H9 (cell line): ENCODE measurements around the gene C17orf75. TPM values are rescaled to one million over a fixed set of nuclear protein-coding genes. Genes with fewer than 3 reads are reported as not detected.

ENCODE experiments used
- DNase-seq: peaks from one replicate; pipeline ENCODE4 v3.0.0-alpha.2; 2017
- H2AFZ ChIP-seq: one replicate; pipeline ENCODE4 v1.6.1; 2013; ENCODE audit warnings: mild to moderate bottlenecking, low read length, control low read depth, moderate library complexity
- H2AK5ac ChIP-seq: 2 replicates; pipeline ENCODE4 v1.6.1; 2013; ENCODE audit warnings: low read length, control low read depth, mixed read lengths; ENCODE audit not compliant: insufficient read length
- H2BK120ac ChIP-seq: one replicate; pipeline ENCODE4 v1.6.1; 2013; ENCODE audit warnings: low read depth, mild to moderate bottlenecking, low read length, control low read depth, inconsistent platforms; ENCODE audit not compliant: poor library complexity, severe bottlenecking
- H2BK12ac ChIP-seq: 2 replicates; pipeline ENCODE4 v1.6.1; 2013; ENCODE audit warnings: low read length, control low read depth, mixed read lengths, low read depth; ENCODE audit not compliant: insufficient read length
- H2BK15ac ChIP-seq: 2 replicates; pipeline ENCODE4 v1.6.1; 2013; ENCODE audit warnings: low read depth, low read length, control low read depth
- H2BK20ac ChIP-seq: one replicate; pipeline ENCODE4 v1.6.1; 2013; ENCODE audit warnings: low read depth, mild to moderate bottlenecking, low read length, control low read depth, inconsistent platforms; ENCODE audit not compliant: poor library complexity, severe bottlenecking
- H2BK5ac ChIP-seq: 2 replicates; pipeline ENCODE4 v1.6.1; 2013; ENCODE audit warnings: low read length, control low read depth, mixed read lengths; ENCODE audit not compliant: insufficient read length
- H3K14ac ChIP-seq: 2 replicates; pipeline ENCODE4 v1.6.1; 2013; ENCODE audit warnings: low read length, control low read depth; ENCODE audit not compliant: insufficient read depth
- H3K18ac ChIP-seq: 2 replicates; pipeline ENCODE4 v1.6.1; 2013; ENCODE audit warnings: low read depth, mild to moderate bottlenecking, mixed read lengths, low read length, control low read depth; ENCODE audit not compliant: insufficient read length
- H3K23ac ChIP-seq: 2 replicates; pipeline ENCODE4 v1.6.1; 2013; ENCODE audit warnings: low read length, control low read depth, mixed read lengths, low read depth; ENCODE audit not compliant: insufficient read length
- H3K23me2 ChIP-seq: 2 replicates; pipeline ENCODE4 v1.6.1; 2013; ENCODE audit warnings: low read depth, mild to moderate bottlenecking, mixed read lengths, low read length, control low read depth; ENCODE audit not compliant: insufficient read length, poor library complexity, severe bottlenecking
- H3K27ac ChIP-seq: 2 replicates; pipeline ENCODE4 v1.5.1; 2013; ENCODE audit warnings: low read length, control low read depth, mixed read lengths, low read depth; ENCODE audit not compliant: insufficient read length
- H3K27me3 ChIP-seq: 2 replicates; pipeline ENCODE4 v1.6.1; 2013; ENCODE audit warnings: low read length, control low read depth, inconsistent platforms; ENCODE audit not compliant: insufficient read depth
- H3K4ac ChIP-seq: 2 replicates; pipeline ENCODE4 v1.6.1; 2013; ENCODE audit warnings: low read depth, mild to moderate bottlenecking, control low read depth, inconsistent platforms, low read length, moderate library complexity
- H3K4me1 ChIP-seq: 2 replicates; pipeline ENCODE4 v1.6.1; 2013; ENCODE audit warnings: low read length, control low read depth, inconsistent platforms; ENCODE audit not compliant: insufficient read depth
- H3K4me2 ChIP-seq: 2 replicates; pipeline ENCODE4 v1.6.1; 2013; ENCODE audit warnings: low read length, control low read depth, mixed read lengths; ENCODE audit not compliant: insufficient read length, insufficient read depth
- H3K56ac ChIP-seq: 2 replicates; pipeline ENCODE4 v1.6.1; 2013; ENCODE audit warnings: low read depth, mild to moderate bottlenecking, mixed read lengths, low read length, control low read depth; ENCODE audit not compliant: insufficient read length
- H3K79me1 ChIP-seq: 2 replicates; pipeline ENCODE4 v1.6.1; 2013; ENCODE audit warnings: low read depth, mild to moderate bottlenecking, moderate library complexity, low read length, control low read depth, inconsistent platforms; ENCODE audit not compliant: insufficient read depth, poor library complexity, severe bottlenecking
- H3K79me2 ChIP-seq: 2 replicates; pipeline ENCODE4 v1.6.1; 2013; ENCODE audit warnings: low read length, control low read depth, inconsistent platforms; ENCODE audit not compliant: insufficient read depth
- H3K9ac ChIP-seq: 2 replicates; pipeline ENCODE4 v1.6.1; 2013; ENCODE audit warnings: low read length, control low read depth, mixed read lengths; ENCODE audit not compliant: insufficient read length; ENCODE audit errors: extremely low read depth
- H3K9me3 ChIP-seq: one replicate; pipeline ENCODE4 v1.6.1; 2013; ENCODE audit warnings: low read depth, low read length, inconsistent platforms; ENCODE audit not compliant: control insufficient read depth
- H3T11ph ChIP-seq: one replicate; pipeline ENCODE4 v1.6.1; 2013; ENCODE audit warnings: mild to moderate bottlenecking, low read length, control low read depth, inconsistent platforms
- H4K20me1 ChIP-seq: one replicate; pipeline ENCODE4 v1.6.1; 2013; ENCODE audit not compliant: control insufficient read depth, insufficient read length, insufficient read depth
- H4K5ac ChIP-seq: 2 replicates; pipeline ENCODE4 v1.6.1; 2013; ENCODE audit warnings: low read depth, mild to moderate bottlenecking, mixed read lengths, low read length, control low read depth; ENCODE audit not compliant: insufficient read length
- H4K8ac ChIP-seq: replicated peaks from 2 replicates; pipeline ENCODE4 v1.6.1; 2013; ENCODE audit warnings: low read length, control low read depth, mixed read lengths, low read depth; ENCODE audit not compliant: insufficient read length
- H4K91ac ChIP-seq: 2 replicates; pipeline ENCODE4 v1.6.1; 2013; ENCODE audit warnings: low read depth, mild to moderate bottlenecking, moderate library complexity, mixed read lengths, low read length, control low read depth; ENCODE audit not compliant: insufficient read length
- H3K27ac Mint-ChIP-seq, 3 experiments: 2 replicates in 2 of 3; 3 replicates in 1 of 3; pipeline ENCODE4 v1.8.0; 2020 to 2021; ENCODE audit warnings: mixed read lengths in 3 of 3, mild to moderate bottlenecking in 1 of 3, moderate library complexity in 1 of 3
- H3K27me3 Mint-ChIP-seq: 2 replicates; pipeline ENCODE4 v1.8.0; 2021; ENCODE audit warnings: low read depth, mild to moderate bottlenecking, moderate library complexity, mixed read lengths
- H3K36me3 Mint-ChIP-seq, 3 experiments: 2 replicates in 2 of 3; 3 replicates in 1 of 3; pipeline ENCODE4 v1.8.0; 2020 to 2021; ENCODE audit warnings: low read depth in 3 of 3, mixed read lengths in 3 of 3; ENCODE audit not compliant: insufficient read depth in 1 of 3
- H3K4me1 Mint-ChIP-seq, 2 experiments: 2 replicates each; pipeline ENCODE4 v1.8.0; 2020; ENCODE audit warnings: mixed read lengths in 2 of 2
- H3K4me3 Mint-ChIP-seq, 2 experiments: 2 replicates in 1 of 2; 3 replicates in 1 of 2; pipeline ENCODE4 v1.8.0; 2020 to 2021; ENCODE audit warnings: mild to moderate bottlenecking in 2 of 2, mixed read lengths in 2 of 2, moderate library complexity in 1 of 2
- H3K9me3 Mint-ChIP-seq, 2 experiments: 2 replicates in 1 of 2; 3 replicates in 1 of 2; pipeline ENCODE4 v1.8.0; 2020; ENCODE audit warnings: mild to moderate bottlenecking in 2 of 2, mixed read lengths in 2 of 2, moderate library complexity in 1 of 2
- CTCF ChIP-seq: fragments of 200-600 bp; sonication (generic); conservative IDR thresholded peaks from 3 replicates; pipeline ENCODE4 v1.8.0; 2021; ENCODE audit warnings: antibody characterized with exemption, mild to moderate bottlenecking
- WGBS: extraction: QIAGEN DNeasy Blood & Tissue Kit; methylation state at CpG from one replicate; pipeline ENCODE4 v1.1.7; 2013; ENCODE audit warnings: missing lambda C conversion rate, low lambda C conversion rate, mixed read lengths; ENCODE audit not compliant: insufficient read length; ENCODE audit errors: extremely low coverage; 5-methylcytosine and 5-hydroxymethylcytosine counted together
- total RNA-seq: library from RNA; stranded (reverse); gene quantifications from 2 replicates; pipeline ENCODE4 v1.2.1, GENCODE V29; 2021

The C17orf75 gene
- total RNA-seq, 1 experiment from 2014 or later: 40.4 TPM

- H2AFZ ChIP-seq: no peak overlapping the region
- no peak overlapping the region for H4K91ac ChIP-seq
- no peak overlapping the region for H3K4ac ChIP-seq
- no peak overlapping the region for H3K4me2 ChIP-seq
- H3K79me2 ChIP-seq: no peaks in the 10 kb centered on the region
- no peaks in the 10 kb centered on the region for H3K27me3 ChIP-seq
- Mint-ChIP-seq H3K4me3 (no peak overlapping the region), H3K27ac (no peak overlapping the region), H3K9me3 (no peaks in the 10 kb centered on the region), H3K27me3 (no peaks in the 10 kb centered on the region), H3K36me3 (peaks cover 10 to 66% (median 65%) of the 10 kb centered on the region in 3 experiments; a peak in 6 of 7 replicates), H3K4me1 (no peaks in the 10 kb centered on the region)
- H3K27ac ChIP-seq: no peak overlapping the region
- no peak overlapping the region for H3K56ac ChIP-seq
- no peaks in the 10 kb centered on the region for H3K79me1 ChIP-seq
- H4K5ac ChIP-seq: no peak overlapping the region
- H3K18ac ChIP-seq: no peak overlapping the region
- H3K9me3 ChIP-seq: no peaks in the 10 kb centered on the region
- no peak for DNase-seq
- no peak overlapping the region for H2BK5ac ChIP-seq
- no peak overlapping the region for H3K23ac ChIP-seq
- no peaks in the 10 kb centered on the region for H3K23me2 ChIP-seq
- no peaks in the 10 kb centered on the region for H4K20me1 ChIP-seq
- no peak overlapping the region for H3K14ac ChIP-seq
- TF ChIP-seq CTCF: no peak
- no peak overlapping the region for H3K9ac ChIP-seq
- no peak overlapping the region for H2BK120ac ChIP-seq
- no peak overlapping the region for H2AK5ac ChIP-seq
- H4K8ac ChIP-seq: no peak overlapping the region
- WGBS: no CpG with 5 or more reads among the region's 4 CpGs
- H2BK20ac ChIP-seq: no peak overlapping the region
- no peaks in the 10 kb centered on the region for H3K4me1 ChIP-seq
- H2BK15ac ChIP-seq: no peak overlapping the region
- H3T11ph ChIP-seq: no peak overlapping the region
- no peak overlapping the region for H2BK12ac ChIP-seq
These were observed 6.3 kb downstream of the C17orf75 start for GRCh38 chr17:32335687-32336086.
